ENCODE measurements around the gene CEP70.
"Not testable (repeated sequence)": the region's sequence is repeated elsewhere in the genome, so short reads cannot be mapped to it uniquely, and the experiment has no call there.

CEP70 gene

GRCh38 chr3:138594150-138594934, at the start of gene CEP70:
Gene CEP70, minus strand, starts transcription at chr3:138594260. Its CDS starts 21,333 bp downstream, at chr3:138572927.
- peak; percentile 95 for DNase-seq

GRCh38 chr3:138642927-138643253, 48.8 kb upstream of the CEP70 start:
- DNase-seq = no peak

- no peak for DNase-seq
Observed at GRCh38 chr3:138642226-138642926, 48.3 kb upstream of the CEP70 start.

- DNase-seq = no peak
Observed at GRCh38 chr3:138640537-138640936, 46.5 kb upstream of the CEP70 start.

- DNase-seq = no peak
Observed at GRCh38 chr3:138638641-138639040, 44.6 kb upstream of the CEP70 start.

GRCh38 chr3:138629526-138629925, 35.5 kb upstream of the CEP70 start:
- DNase-seq = no peak

GRCh38 chr3:138625707-138626365, 31.8 kb upstream of the CEP70 start:
- peak; percentile 56 for DNase-seq

- no peak for DNase-seq
Observed at GRCh38 chr3:138624518-138624917, 30.5 kb upstream of the CEP70 start.

- DNase-seq = no peak
Observed at GRCh38 chr3:138620431-138620830, 26.4 kb upstream of the CEP70 start.

- DNase-seq = no peak
Observed at GRCh38 chr3:138615462-138615861, 21.4 kb upstream of the CEP70 start.

GRCh38 chr3:138609898-138610266, 15.8 kb upstream of the CEP70 start:
- DNase-seq = no peak

GRCh38 chr3:138608322-138609135, 14.5 kb upstream of the CEP70 start, which contains the start of gene FAIM:
Gene FAIM, plus strand, starts transcription at chr3:138608771. Its CDS starts 10,956 bp downstream, at chr3:138619727.
- DNase-seq = peak; percentile 64

- not testable (repeated sequence) for DNase-seq
Observed at GRCh38 chr3:138604106-138604595, 10.1 kb upstream of the CEP70 start.

- not testable (repeated sequence) for DNase-seq
Observed at GRCh38 chr3:138601661-138602060, 7.6 kb upstream of the CEP70 start.

GRCh38 chr3:138600100-138600745, 6.2 kb upstream of the CEP70 start:
- peak; percentile 20 for DNase-seq

- DNase-seq = no peak
Observed at GRCh38 chr3:138598534-138598933, 4.5 kb upstream of the CEP70 start.

GRCh38 chr3:138597186-138597976, 3.3 kb upstream of the CEP70 start:
- DNase-seq = not testable (repeated sequence)

GRCh38 chr3:138594935-138595610, 1.0 kb upstream of the CEP70 start:
- no peak for DNase-seq

- no peak for DNase-seq
Observed at GRCh38 chr3:138593488-138594149, 441 bp downstream of the CEP70 start.

GRCh38 chr3:138591392-138591791, 2.7 kb downstream of the CEP70 start:
- no peak for DNase-seq
